ENCODE results near the gene CORO2B.

The CORO2B gene

GRCh38 chr15:68590721-68591389 is 12.1 kb downstream of the CORO2B start:
- DNase-seq (ENCODE audit: low read depth in 1 of 2, low spot score in 1 of 2), result no peak
- Histone ChIP-seq H3K27ac (replicated peaks) (no peak overlapping the region), H3K27me3 (ENCODE audit: insufficient read depth, poor library complexity, severe bottlenecking) (peaks cover 4% of the 10 kb centered on the region), H3K4me3 (replicated peaks; ENCODE audit: insufficient read depth, low read length) (no peak overlapping the region)
- TF ChIP-seq SPI1 (IDR thresholded peaks at IDR 0.05; ENCODE audit: borderline replicate concordance, low read depth), result no peak
- no peak for TF ChIP-seq REST (IDR thresholded peaks at IDR 0.05; ENCODE audit: insufficient replicate concordance, low read depth)
- no peak for TF ChIP-seq CTCF (IDR thresholded peaks at IDR 0.05; ENCODE audit: insufficient read depth, low read length)
- TF ChIP-seq GABPA (IDR thresholded peaks at IDR 0.05; ENCODE audit: low read depth), result no peak
- no peak for TF ChIP-seq POLR2AphosphoS5 (IDR thresholded peaks at IDR 0.05; ENCODE audit: low read depth)

GRCh38 chr15:68592054-68592453 is 13.3 kb downstream of the CORO2B start:
- no peak overlapping the region for H3K27ac ChIP-seq (replicated peaks)
- peaks cover 4% of the 10 kb centered on the region for H3K27me3 ChIP-seq (ENCODE audit: insufficient read depth, poor library complexity, severe bottlenecking)
- TF ChIP-seq POLR2AphosphoS5 (IDR thresholded peaks at IDR 0.05; ENCODE audit: low read depth) (no peak), SPI1 (IDR thresholded peaks at IDR 0.05; ENCODE audit: borderline replicate concordance, low read depth) (no peak), CTCF (IDR thresholded peaks at IDR 0.05; ENCODE audit: insufficient read depth, low read length) (no peak), REST (IDR thresholded peaks at IDR 0.05; ENCODE audit: insufficient replicate concordance, low read depth) (no peak), GABPA (IDR thresholded peaks at IDR 0.05; ENCODE audit: low read depth) (no peak)
- no peak overlapping the region for H3K4me3 ChIP-seq (replicated peaks; ENCODE audit: insufficient read depth, low read length)
- DNase-seq (ENCODE audit: low read depth in 1 of 2, low spot score in 1 of 2), result no peak

- no peak overlapping the region for H3K27ac ChIP-seq (replicated peaks)
- H3K27me3 ChIP-seq (ENCODE audit: insufficient read depth, poor library complexity, severe bottlenecking), result peaks cover 4% of the 10 kb centered on the region
- DNase-seq (ENCODE audit: low read depth in 1 of 2, low spot score in 1 of 2), result no peak
- no peak for TF ChIP-seq GABPA (IDR thresholded peaks at IDR 0.05; ENCODE audit: low read depth)
- TF ChIP-seq CTCF (IDR thresholded peaks at IDR 0.05; ENCODE audit: insufficient read depth, low read length), result no peak
- TF ChIP-seq SPI1 (IDR thresholded peaks at IDR 0.05; ENCODE audit: borderline replicate concordance, low read depth), result no peak
- TF ChIP-seq REST (IDR thresholded peaks at IDR 0.05; ENCODE audit: insufficient replicate concordance, low read depth), result no peak
- no peak for TF ChIP-seq POLR2AphosphoS5 (IDR thresholded peaks at IDR 0.05; ENCODE audit: low read depth)
- no peak overlapping the region for H3K4me3 ChIP-seq (replicated peaks; ENCODE audit: insufficient read depth, low read length)
Observed at GRCh38 chr15:68592544-68592943, 13.8 kb downstream of the CORO2B start.
